ENCODE data around the gene PTPN18.
"Not testable (repeated sequence)": the region's sequence is repeated elsewhere in the genome, so short reads cannot be mapped to it uniquely, and the experiment has no call there.

Gene PTPN18

DNA sequence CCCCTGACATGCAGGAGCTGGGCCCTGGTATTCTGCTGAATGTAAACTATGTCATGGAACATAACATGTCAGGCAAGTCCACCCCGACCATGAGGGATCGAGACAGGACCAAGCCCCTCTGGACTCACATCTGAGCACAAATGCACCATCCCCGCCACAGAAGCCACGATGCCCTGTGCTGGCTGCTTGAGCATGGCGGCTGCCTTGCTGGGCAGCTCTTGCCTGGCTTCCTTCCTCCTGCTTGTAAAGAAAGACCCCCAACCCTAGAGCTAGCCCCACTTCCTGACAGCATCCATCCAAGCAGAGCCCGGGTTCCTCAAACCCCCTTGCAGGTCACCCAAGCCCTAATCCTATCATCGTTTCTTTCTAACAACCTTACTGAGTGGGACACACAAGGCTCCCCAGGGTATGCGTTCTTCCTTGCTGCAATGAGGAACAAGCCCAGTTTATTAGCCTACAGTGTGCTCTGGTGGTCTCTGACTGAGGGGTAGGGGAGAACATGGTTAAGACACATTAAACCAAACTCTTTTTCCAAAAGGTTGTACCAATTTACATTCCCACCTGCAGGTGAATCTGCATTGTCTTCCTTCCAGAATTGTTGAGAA lies 26.6 kb downstream of the PTPN18 start:
- no peak for DNase-seq

DNA sequence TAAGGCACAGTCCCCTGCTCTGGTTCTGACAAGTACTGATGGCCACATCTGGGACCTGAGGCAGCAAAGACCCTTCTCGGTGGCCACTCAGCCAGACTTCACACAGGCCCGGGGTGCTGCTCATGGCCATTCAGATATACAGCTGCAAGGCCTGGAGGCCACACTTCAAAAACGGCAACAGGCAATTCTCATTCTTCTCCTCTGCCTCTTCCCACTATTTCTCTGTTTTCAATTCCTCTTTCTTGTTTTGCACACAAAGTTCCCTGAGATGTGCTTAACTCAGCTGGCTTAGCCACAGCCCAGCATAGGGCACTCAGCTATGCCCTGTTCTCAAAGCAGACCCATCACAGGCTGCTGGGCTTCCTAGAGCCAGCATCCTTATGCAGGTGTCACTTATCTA lies 29.9 kb downstream of the PTPN18 start:
- no peak for DNase-seq

- no peak for DNase-seq
Observed at GRCh38 chr2:130387071-130387400, 31.2 kb downstream of the PTPN18 start.

- DNase-seq, result no peak
Observed at GRCh38 chr2:130387804-130388203, 31.9 kb downstream of the PTPN18 start.

- DNase-seq, result no peak
Observed at GRCh38 chr2:130388221-130388907, 32.5 kb downstream of the PTPN18 start.

DNA sequence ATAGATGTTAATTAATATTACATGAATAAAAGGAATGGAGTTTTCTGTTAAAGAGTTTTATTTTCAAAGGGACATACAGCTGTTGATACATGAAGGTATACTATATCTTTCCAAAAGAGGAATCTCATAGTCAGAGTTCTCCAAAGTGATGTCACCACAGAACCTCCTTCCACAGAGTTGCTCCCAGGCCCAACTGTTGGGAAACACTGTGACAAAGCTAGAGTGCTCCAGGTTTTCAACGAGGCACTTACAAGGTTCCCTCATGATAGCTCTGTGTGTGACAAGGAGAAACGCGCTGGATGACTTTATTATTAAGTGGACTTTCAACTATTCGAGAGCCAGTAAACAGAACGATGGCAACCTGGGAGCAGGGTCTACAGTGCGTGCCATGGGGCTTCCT lies 33.5 kb downstream of the PTPN18 start:
- no peak for DNase-seq

DNA sequence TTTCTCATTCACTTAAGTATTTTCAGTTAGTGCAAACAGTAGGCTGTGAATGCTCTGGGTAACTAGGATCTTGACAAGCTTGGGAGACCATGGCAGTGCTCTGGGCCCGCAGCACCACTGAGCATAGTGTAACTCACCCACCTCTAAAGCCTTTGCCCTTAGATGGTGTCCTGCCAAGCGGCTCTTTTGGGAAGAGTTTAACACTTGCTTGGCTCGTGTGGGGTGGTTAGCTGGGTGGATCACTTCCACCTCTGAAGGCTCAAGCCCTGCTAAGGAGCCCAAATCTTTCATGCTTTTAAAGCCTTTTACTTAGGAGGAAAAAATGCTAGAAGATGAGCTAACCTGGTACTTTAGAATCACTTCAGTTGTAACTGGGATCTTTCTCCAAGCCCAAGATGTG lies 33.9 kb downstream of the PTPN18 start:
- no peak for DNase-seq

- DNase-seq, result no peak
Observed at GRCh38 chr2:130390460-130391057, 34.7 kb downstream of the PTPN18 start.

GRCh38 chr2:130391058-130391871 lies 35.4 kb downstream of the PTPN18 start:
- DNase-seq, result peak; percentile 57

GRCh38 chr2:130391872-130392670 lies 36.2 kb downstream of the PTPN18 start:
- DNase-seq, result no peak

- DNase-seq, result no peak
Observed at GRCh38 chr2:130393318-130393910, 37.6 kb downstream of the PTPN18 start.

- not testable (repeated sequence) for DNase-seq
Observed at GRCh38 chr2:130406280-130406679, 50.4 kb downstream of the PTPN18 start.

DNA sequence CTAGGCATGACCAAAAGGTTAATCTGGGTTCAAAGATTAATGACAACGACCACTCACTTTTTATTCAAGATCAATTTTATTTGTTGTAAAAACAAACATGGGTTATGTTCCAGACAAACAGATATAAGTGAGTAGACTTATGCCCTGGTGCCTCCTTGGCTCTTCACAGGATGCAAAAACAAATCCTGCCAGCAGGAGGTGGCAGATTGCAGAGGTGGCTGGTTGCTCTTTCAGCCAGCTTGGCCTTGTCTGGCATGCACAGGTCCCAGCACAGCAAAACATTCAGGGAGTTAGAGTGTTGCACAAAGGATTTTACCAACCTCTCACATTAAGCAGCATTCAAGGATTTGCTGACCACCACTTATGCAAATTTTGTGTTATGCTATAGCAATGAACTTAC lies 60.8 kb downstream of the PTPN18 start:
- peak; percentile 33 for DNase-seq

DNA sequence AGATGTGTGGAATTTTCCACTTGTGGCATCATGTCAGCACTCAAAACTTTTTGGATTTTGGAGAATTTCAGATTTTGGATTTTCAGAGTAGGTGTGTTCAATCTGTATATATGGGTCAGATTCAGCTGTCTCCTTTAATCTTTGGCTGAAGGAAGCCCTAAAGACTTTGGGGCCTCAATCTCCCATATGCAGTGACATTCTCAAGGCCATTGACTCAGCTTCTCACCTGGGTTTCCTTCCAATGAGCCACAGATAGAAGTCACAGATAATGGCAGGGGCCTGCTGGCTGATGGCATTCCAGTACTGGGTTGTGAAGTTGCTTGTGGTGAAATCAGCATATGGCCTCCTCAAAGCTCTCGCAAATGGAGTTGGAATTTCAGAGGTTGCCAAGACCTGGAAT lies 63.0 kb downstream of the PTPN18 start:
- not testable (repeated sequence) for DNase-seq
